MM.1S (cell line): Measurements from ENCODE around the gene PAPPA.

Experiments used
- CTCF ChIP-seq: fragments of 300-600 bp; sonication (generic); IDR thresholded peaks from 2 replicates; pipeline ENCODE4 v1.5.1; 2016; ENCODE audit warnings: antibody characterized with exemption, low read length, mixed read lengths
- EZH2 ChIP-seq: fragments of 300-600 bp; sonication (generic); optimal IDR thresholded peaks from 2 replicates; pipeline ENCODE3; 2017; ENCODE audit warnings: low read depth, mild to moderate bottlenecking, antibody characterized with exemption, low read length, mixed read lengths

- TF ChIP-seq EZH2 = no peak
- TF ChIP-seq CTCF = no peak
Observed at GRCh38 chr9:116178481-116179211, 25.1 kb downstream of the PAPPA start.
